Activated B cell treated with CpG ODN at 0.5 μM for 24 hours (primary cell): Measurements from ENCODE around the gene IL16. TPM values are rescaled to one million over a fixed set of nuclear protein-coding genes. Genes with fewer than 3 reads are reported as not detected.

Source experiments
- ATAC-seq: fragments of 200-7000 bp; cut with Tn5 transposase; one replicate; pipeline ENCODE4 v1.10.0; 2021; ENCODE audit warnings: low read depth, mild to moderate bottlenecking, moderate library complexity
- CTCF ChIA-PET: fragments of 350-600 bp; sonication (Branson Sonifier 250); formaldehyde crosslinking; loops from one replicate; lab custom pipeline; 2021; ENCODE audit warnings: antibody characterized with exemption; lab: Charles Lee
- POLR2A ChIA-PET: fragments of 350-600 bp; sonication (Branson Sonifier 250); formaldehyde crosslinking; loops from one replicate; lab custom pipeline; 2021; ENCODE audit warnings: antibody characterized with exemption; lab: Charles Lee
- DNase-seq: peaks from one replicate; pipeline ENCODE4 v3.0.0; 2022
- H3K27ac Mint-ChIP-seq: one replicate; pipeline ENCODE4 v1.8.0; 2020; ENCODE audit warnings: mixed read lengths
- H3K27me3 Mint-ChIP-seq: one replicate; pipeline ENCODE4 v1.8.0; 2021; ENCODE audit warnings: mixed read lengths
- H3K36me3 Mint-ChIP-seq: one replicate; pipeline ENCODE4 v1.8.0; 2021; ENCODE audit warnings: low read depth, mixed read lengths
- H3K4me1 Mint-ChIP-seq: one replicate; pipeline ENCODE4 v1.8.0; 2021; ENCODE audit warnings: mixed read lengths
- H3K4me3 Mint-ChIP-seq: one replicate; pipeline ENCODE4 v1.8.0; 2020; ENCODE audit warnings: mild to moderate bottlenecking, mixed read lengths
- H3K9me3 Mint-ChIP-seq: one replicate; pipeline ENCODE4 v1.8.0; 2020; ENCODE audit warnings: mixed read lengths
- CTCF ChIP-seq: fragments of 200-600 bp; IDR thresholded peaks from one replicate; pipeline ENCODE4 v1.8.0; 2022; ENCODE audit warnings: antibody characterized with exemption, mild to moderate bottlenecking
- intact Hi-C: fragments of 100-400 bp; cut with micrococcal nuclease; formaldehyde crosslinking; loops from one replicate; pipeline ENCODE4 v1.15.1; 2024
- total RNA-seq: library from RNA; stranded (reverse); gene quantifications from 2 replicates; pipeline ENCODE4 v1.2.3, GENCODE V29; 2022

Gene IL16
- 205 and 206 TPM in 2 replicates for total RNA-seq

- DNase-seq = no peak
- no peaks in the 10 kb centered on the region for H3K36me3 Mint-ChIP-seq
- ATAC-seq = no peak
- no peak within 1 kb of the TSS for H3K27ac Mint-ChIP-seq
- H3K4me1 Mint-ChIP-seq = no peaks in the 10 kb centered on the region
- CTCF ChIA-PET = no interaction called here
- H3K27me3 Mint-ChIP-seq = peaks cover 10% of the 10 kb centered on the region
- H3K4me3 Mint-ChIP-seq = no peak within 1 kb of the TSS
- TF ChIP-seq CTCF = no peak
- no peaks in the 10 kb centered on the region for H3K9me3 Mint-ChIP-seq
- intact Hi-C loops = no loop called here
- POLR2A ChIA-PET = no interaction called here
Observed at GRCh38 chr15:81196576-81197254, at the start of gene IL16. Gene IL16, plus strand, starts transcription at chr15:81196879. Its CDS starts 28,521 bp downstream, at chr15:81225400.

- Mint-ChIP-seq H3K4me3 (no peak overlapping the region), H3K27ac (no peak overlapping the region), H3K27me3 (peaks cover 5% of the 10 kb centered on the region), H3K4me1 (peaks cover 3% of the 10 kb centered on the region), H3K9me3 (no peaks in the 10 kb centered on the region), H3K36me3 (no peaks in the 10 kb centered on the region)
- intact Hi-C loops = no loop called here
- TF ChIP-seq CTCF = no peak
- DNase-seq (no peak), ATAC-seq (no peak)
- CTCF ChIA-PET = interaction anchor here (1.8 kb wide), 1 partner anchor 43 kb away, joined by 5 read pairs; no protein-coding TSS in a partner anchor
- POLR2A ChIA-PET = no interaction called here
Observed at GRCh38 chr15:81151389-81151788, 45.3 kb upstream of the IL16 start.

GRCh38 chr15:81152339-81152738 lies 44.3 kb upstream of the IL16 start:
- H3K27ac Mint-ChIP-seq = no peak overlapping the region
- ChIA-PET POLR2A (no interaction called here), CTCF (interaction anchor here (1.8 to 6.5 kb wide), 2 partner anchors 44 to 114 kb away, joined by 5 to 98 read pairs; no protein-coding TSS in a partner anchor)
- intact Hi-C loops = no loop called here
- H3K27me3 Mint-ChIP-seq = peaks cover 5% of the 10 kb centered on the region
- no peak for ATAC-seq
- no peak for TF ChIP-seq CTCF
- H3K4me1 Mint-ChIP-seq = peaks cover 3% of the 10 kb centered on the region
- no peaks in the 10 kb centered on the region for H3K36me3 Mint-ChIP-seq
- no peaks in the 10 kb centered on the region for H3K9me3 Mint-ChIP-seq
- no peak for DNase-seq
- no peak overlapping the region for H3K4me3 Mint-ChIP-seq

- no peak overlapping the region for H3K27ac Mint-ChIP-seq
- H3K9me3 Mint-ChIP-seq = no peaks in the 10 kb centered on the region
- POLR2A ChIA-PET = no interaction called here
- H3K27me3 Mint-ChIP-seq = peaks cover 5% of the 10 kb centered on the region
- no peaks in the 10 kb centered on the region for H3K36me3 Mint-ChIP-seq
- CTCF ChIA-PET = interaction anchor here (1.8 to 6.5 kb wide), 2 partner anchors 45 to 114 kb away, joined by 5 to 98 read pairs; no protein-coding TSS in a partner anchor
- H3K4me1 Mint-ChIP-seq = peaks cover 3% of the 10 kb centered on the region
- TF ChIP-seq CTCF = no peak
- H3K4me3 Mint-ChIP-seq = no peak overlapping the region
- DNase-seq (no peak), ATAC-seq (no peak)
- intact Hi-C loops = no loop called here
Observed at GRCh38 chr15:81152799-81153198, 43.9 kb upstream of the IL16 start.

GRCh38 chr15:81155375-81156218 lies 41.1 kb upstream of the IL16 start:
- Mint-ChIP-seq H3K36me3 (no peaks in the 10 kb centered on the region), H3K4me1 (peaks cover 3% of the 10 kb centered on the region), H3K4me3 (no peak overlapping the region), H3K27me3 (peaks cover 4% of the 10 kb centered on the region), H3K9me3 (no peaks in the 10 kb centered on the region), H3K27ac (no peak overlapping the region)
- ATAC-seq = peak; percentile 31
- CTCF ChIA-PET = interaction anchor here (0.7 to 6.5 kb wide), 10 partner anchors 19 to 246 kb away, joined by 3 to 98 read pairs (median 4); no protein-coding TSS in a partner anchor
- DNase-seq = no peak
- TF ChIP-seq CTCF = no peak
- intact Hi-C loops = loop anchor here (1.0 kb wide), 3 partner anchors 49 to 245 kb away; no protein-coding TSS in a partner anchor
- POLR2A ChIA-PET = interaction anchor here (1.4 kb wide), 1 partner anchor 110 kb away, joined by 7 read pairs; no protein-coding TSS in a partner anchor
